HCT116 (cell line): ENCODE results near the gene PKP2. TPM values are rescaled to one million over a fixed set of nuclear protein-coding genes. Genes with fewer than 3 reads are reported as not detected.

ENCODE experiments used
- ATAC-seq: fragments of 200-7000 bp; cut with Tn5 transposase; 2 replicates; pipeline ENCODE4 v1.9.1; 2020; ENCODE audit warnings: mild to moderate bottlenecking, moderate library complexity
- BruUV-seq: library from RNA; stranded (reverse); fragments of 400-500 nt; replicated peaks from 2 replicates; lab custom pipeline; 2021; lab: Mats Ljungman, UMichigan
- CTCF ChIA-PET: fragments of 300-600 bp; sonication (Branson Sonifier 250); formaldehyde crosslinking; loops from one replicate; lab custom pipeline; 2021; ENCODE audit warnings: antibody characterized with exemption; lab: Charles Lee
- POLR2A ChIA-PET: fragments of 300-600, 350-600 bp; sonication (Branson Sonifier 250); formaldehyde crosslinking; loops from one replicate; lab custom pipeline; 2021; ENCODE audit warnings: antibody characterized with exemption; lab: Charles Lee
- RAD21 ChIA-PET, 2 experiments: fragments of 300-600 bp; sonication (Branson Sonifier 250); formaldehyde crosslinking; loops; one replicate each; lab custom pipeline; 2023; ENCODE audit warnings: low total read pairs in 2 of 2; ENCODE audit not compliant: uncharacterized antibody in 2 of 2, unreplicated experiment in 2 of 2, low non-redundant PET in 1 of 2; lab: Charles Lee
- DNase-seq: peaks from one replicate; pipeline ENCODE4 v3.0.0-alpha.2; 2010; ENCODE audit warnings: low read depth, low spot score
- H2AFZ ChIP-seq: fragments of 200-600 bp; shearing (Covaris generic), sonication (generic); 2 replicates; pipeline ENCODE4 v1.6.1; 2017; ENCODE audit warnings: low read depth, mixed run types, mixed read lengths, antibody characterized with exemption, low read length; ENCODE audit not compliant: poor library complexity, severe bottlenecking
- H3K27ac ChIP-seq: 2 replicates; pipeline ENCODE4 v1.5.1; 2012; ENCODE audit warnings: low read depth, low read length
- H3K27me3 ChIP-seq: fragments of 200-600 bp; sonication (generic); 2 replicates; pipeline ENCODE4 v1.6.1; 2016; ENCODE audit warnings: mixed run types, low read length, mixed read lengths; ENCODE audit not compliant: insufficient read depth
- H3K36me3 ChIP-seq, 2 experiments: fragments of 200-500 bp in 1 of 2; fragments of 200-600 bp in 1 of 2; sonication (Bioruptor generic) in 1 of 2; sonication (generic) in 1 of 2; 2 replicates each; pipeline versions ENCODE4 v1.5.1 to v1.6.1; 2014 to 2016; ENCODE audit warnings: low read length in 2 of 2, inconsistent platforms in 1 of 2, mixed read lengths in 1 of 2, mixed run types in 1 of 2; ENCODE audit not compliant: insufficient read depth in 2 of 2, control insufficient read depth in 1 of 2
- H3K4me1 ChIP-seq, 2 experiments: fragments of 200-600 bp in 1 of 2; sonication (generic) in 1 of 2; 2 replicates each; pipeline versions ENCODE4 v1.5.1 to v1.6.1; 2012 to 2017; ENCODE audit warnings: low read length in 2 of 2, inconsistent platforms in 1 of 2, mild to moderate bottlenecking in 1 of 2, mixed read lengths in 1 of 2, mixed run types in 1 of 2, moderate library complexity in 1 of 2; ENCODE audit not compliant: insufficient read depth in 2 of 2, control insufficient read depth in 1 of 2
- H3K4me2 ChIP-seq: fragments of 200-600 bp; sonication (generic); 2 replicates; pipeline ENCODE4 v1.6.1; 2017; ENCODE audit warnings: mixed run types, low read length, mixed read lengths
- H3K4me3 ChIP-seq, 2 experiments: fragments of 200-600 bp in 1 of 2; sonication (generic) in 1 of 2; replicated peaks in 1 of 2; 2 replicates each; pipeline ENCODE4 v1.5.1; 2011 to 2016; ENCODE audit warnings: low read length in 2 of 2, control low read depth in 1 of 2, low read depth in 1 of 2, mild to moderate bottlenecking in 1 of 2, mixed read lengths in 1 of 2, mixed run types in 1 of 2
- H3K79me2 ChIP-seq: fragments of 200-600 bp; sonication (generic); 2 replicates; pipeline ENCODE4 v1.6.1; 2017; ENCODE audit warnings: mild to moderate bottlenecking, mixed run types, low read length, moderate library complexity, mixed read lengths; ENCODE audit not compliant: insufficient read depth
- H3K9ac ChIP-seq: fragments of 200-600 bp; sonication (generic); 2 replicates; pipeline ENCODE4 v1.6.1; 2016; ENCODE audit warnings: low read length, mixed read lengths
- H3K9me2 ChIP-seq: fragments of 200-600 bp; sonication (generic), shearing (Covaris generic); 2 replicates; pipeline ENCODE4 v1.6.1; 2017; ENCODE audit warnings: mixed run types, mild to moderate bottlenecking, moderate library complexity; ENCODE audit not compliant: insufficient read depth
- H3K9me3 ChIP-seq, 2 experiments: fragments of 200-500 bp in 1 of 2; fragments of 200-600 bp in 1 of 2; sonication (Bioruptor generic) in 1 of 2; sonication (generic) in 1 of 2; 2 replicates each; pipeline ENCODE4 v1.6.1; 2014 to 2017; ENCODE audit warnings: low read length in 2 of 2, mixed read lengths in 2 of 2, inconsistent platforms in 1 of 2, low read depth in 1 of 2, mild to moderate bottlenecking in 1 of 2, mixed run types in 1 of 2, moderate library complexity in 1 of 2; ENCODE audit not compliant: control insufficient read depth in 1 of 2, insufficient read depth in 1 of 2
- H4K20me1 ChIP-seq: fragments of 200-600 bp; sonication (generic), shearing (Covaris generic); 2 replicates; pipeline ENCODE4 v1.6.1; 2017; ENCODE audit warnings: mixed run types, mild to moderate bottlenecking, moderate library complexity; ENCODE audit not compliant: insufficient read depth
- ATF3 ChIP-seq: IDR thresholded peaks from 2 replicates; pipeline ENCODE4 v1.6.1; 2012
- CBX3 ChIP-seq: IDR thresholded peaks from 2 replicates; pipeline ENCODE4 v1.6.1; 2012; ENCODE audit warnings: low read depth
- EGR1 ChIP-seq: IDR thresholded peaks from 2 replicates; pipeline ENCODE4 v1.6.1; 2012; ENCODE audit warnings: low read depth
- EZH2 ChIP-seq: fragments of 200-600 bp; sonication (generic); IDR thresholded peaks from 2 replicates; pipeline ENCODE4 v1.6.1; 2017; ENCODE audit warnings: antibody characterized with exemption, mixed run types
- EZH2phosphoT487 ChIP-seq: fragments of 200-600 bp; IDR thresholded peaks from 2 replicates; pipeline ENCODE4 v1.6.1; 2018; ENCODE audit warnings: antibody characterized with exemption, borderline replicate concordance
- POLR2AphosphoS5 ChIP-seq: IDR thresholded peaks from 2 replicates; pipeline ENCODE4 v1.6.1; 2011; ENCODE audit warnings: mild to moderate bottlenecking, low read depth, low read length, moderate library complexity
- REST ChIP-seq: IDR thresholded peaks from 2 replicates; pipeline ENCODE4 v1.6.1; 2012; ENCODE audit warnings: low read depth
- SIN3A ChIP-seq: IDR thresholded peaks from 2 replicates; pipeline ENCODE4 v1.6.1; 2012; ENCODE audit warnings: low read depth
- SRF ChIP-seq: IDR thresholded peaks from 2 replicates; pipeline ENCODE4 v1.6.1; 2012; ENCODE audit warnings: low read depth
- TCF7L2 ChIP-seq: IDR thresholded peaks from 2 replicates; pipeline ENCODE4 v1.7.0; 2011; ENCODE audit warnings: borderline replicate concordance, inconsistent platforms; ENCODE audit not compliant: insufficient read depth, insufficient read length; ENCODE audit errors: extremely low read depth
- ZBTB33 ChIP-seq: IDR thresholded peaks from 2 replicates; pipeline ENCODE4 v1.6.1; 2011; ENCODE audit warnings: mild to moderate bottlenecking, low read length, moderate library complexity; ENCODE audit not compliant: insufficient replicate concordance; ENCODE audit errors: extremely low read depth
- ZFX ChIP-seq: fragments of 450-650 bp; IDR thresholded peaks from 2 replicates; pipeline ENCODE4 v1.6.1; 2017
- ZNF274 ChIP-seq: fragments of 200-500 bp; sonication (Bioruptor generic); IDR thresholded peaks from 2 replicates; pipeline ENCODE4 v1.6.1; 2014; ENCODE audit warnings: mild to moderate bottlenecking, low read depth, low read length, inconsistent platforms
- intact Hi-C: fragments of 100-400 bp; cut with micrococcal nuclease; formaldehyde crosslinking; loops from 2 replicates; pipeline ENCODE4 v1.10.0; 2022
- total RNA-seq: library from RNA; stranded (reverse); gene quantifications from one replicate; pipeline ENCODE4 v1.2.1, GENCODE V29; 2021; ENCODE audit not compliant: unreplicated experiment
- TF ChIP-seq, protein P1 (sequence below): IDR thresholded peaks from 2 replicates; pipeline ENCODE4 v1.6.1; 2012
- TF ChIP-seq, protein P2 (sequence below), 3 experiments: fragments of 200-600 bp in 1 of 3; sonication (generic) in 1 of 3; IDR thresholded peaks in 2 of 3; conservative IDR thresholded peaks in 1 of 3; 2 replicates each; pipeline ENCODE4 v1.5.1; 2012 to 2017; ENCODE audit warnings: low read depth in 2 of 3, low read length in 2 of 3, antibody characterized with exemption in 1 of 3, borderline replicate concordance in 1 of 3, control low read depth in 1 of 3, mild to moderate bottlenecking in 1 of 3, mixed read lengths in 1 of 3, mixed run types in 1 of 3, moderate library complexity in 1 of 3; ENCODE audit not compliant: insufficient read depth in 1 of 3

The PKP2 gene
- total RNA-seq, 1 experiment from 2014 or later: 21.5 TPM

- no peak for TF ChIP-seq EZH2
- no peak for TF ChIP-seq ATF3
- TF ChIP-seq, protein P1, sequence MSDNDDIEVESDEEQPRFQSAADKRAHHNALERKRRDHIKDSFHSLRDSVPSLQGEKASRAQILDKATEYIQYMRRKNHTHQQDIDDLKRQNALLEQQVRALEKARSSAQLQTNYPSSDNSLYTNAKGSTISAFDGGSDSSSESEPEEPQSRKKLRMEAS: no peak
- TF ChIP-seq EGR1: no peak
- TF ChIP-seq ZNF274: no peak
- TF ChIP-seq ZBTB33: no peak
- no peak for TF ChIP-seq POLR2AphosphoS5
- no peak for TF ChIP-seq CBX3
- TF ChIP-seq ZFX: no peak
Observed at GRCh38 chr12:32821710-32822109, 74.9 kb downstream of the PKP2 start (continued).

GRCh38 chr12:32821293-32821692 lies 75.3 kb downstream of the PKP2 start:
- no peaks in the 10 kb centered on the region for H3K9me2 ChIP-seq
- no peak overlapping the region for H3K27ac ChIP-seq
- DNase-seq: no peak
- intact Hi-C loops: no loop called here
- H2AFZ ChIP-seq: no peak overlapping the region
- ChIA-PET CTCF (no interaction called here), POLR2A (no interaction called here), RAD21 (no interaction called here)
- H3K79me2 ChIP-seq: no peaks in the 10 kb centered on the region
- H3K4me1 ChIP-seq: no peaks in the 10 kb centered on the region
- no peaks in the 10 kb centered on the region for H3K9me3 ChIP-seq
- no peak overlapping the region for H3K9ac ChIP-seq
- peaks cover 0 to 14% of the 10 kb centered on the region in 2 experiments; a peak in 2 of 4 replicates for H3K36me3 ChIP-seq
- BruUV-seq: no TSS peak
- no peak overlapping the region for H3K4me3 ChIP-seq
- H3K27me3 ChIP-seq: no peaks in the 10 kb centered on the region
- no peak overlapping the region for H3K4me2 ChIP-seq
- ATAC-seq: no peak
- no peaks in the 10 kb centered on the region for H4K20me1 ChIP-seq
- no peak for TF ChIP-seq REST
- no peak for TF ChIP-seq EGR1
- TF ChIP-seq SIN3A: no peak
- TF ChIP-seq SRF: no peak
- TF ChIP-seq TCF7L2: no peak
- TF ChIP-seq, protein P2, sequence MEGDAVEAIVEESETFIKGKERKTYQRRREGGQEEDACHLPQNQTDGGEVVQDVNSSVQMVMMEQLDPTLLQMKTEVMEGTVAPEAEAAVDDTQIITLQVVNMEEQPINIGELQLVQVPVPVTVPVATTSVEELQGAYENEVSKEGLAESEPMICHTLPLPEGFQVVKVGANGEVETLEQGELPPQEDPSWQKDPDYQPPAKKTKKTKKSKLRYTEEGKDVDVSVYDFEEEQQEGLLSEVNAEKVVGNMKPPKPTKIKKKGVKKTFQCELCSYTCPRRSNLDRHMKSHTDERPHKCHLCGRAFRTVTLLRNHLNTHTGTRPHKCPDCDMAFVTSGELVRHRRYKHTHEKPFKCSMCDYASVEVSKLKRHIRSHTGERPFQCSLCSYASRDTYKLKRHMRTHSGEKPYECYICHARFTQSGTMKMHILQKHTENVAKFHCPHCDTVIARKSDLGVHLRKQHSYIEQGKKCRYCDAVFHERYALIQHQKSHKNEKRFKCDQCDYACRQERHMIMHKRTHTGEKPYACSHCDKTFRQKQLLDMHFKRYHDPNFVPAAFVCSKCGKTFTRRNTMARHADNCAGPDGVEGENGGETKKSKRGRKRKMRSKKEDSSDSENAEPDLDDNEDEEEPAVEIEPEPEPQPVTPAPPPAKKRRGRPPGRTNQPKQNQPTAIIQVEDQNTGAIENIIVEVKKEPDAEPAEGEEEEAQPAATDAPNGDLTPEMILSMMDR (IDR thresholded peaks at IDR 0.05 in 2 of 3, conservative IDR thresholded peaks at IDR 0.05 in 1 of 3; ENCODE audit: borderline replicate concordance in 1 of 3, insufficient read depth in 1 of 3, low read depth in 2 of 3, low read length in 2 of 3): no peak
- TF ChIP-seq ZBTB33: no peak
- TF ChIP-seq POLR2AphosphoS5: no peak
- TF ChIP-seq EZH2: no peak
- TF ChIP-seq CBX3: no peak
- TF ChIP-seq EZH2phosphoT487: no peak
